Stimulated activated CD8-positive, alpha-beta memory T cell treated with anti-CD3 and anti-CD28 coated beads, Interleukin-7, amount 100 ng/mL, for 1 hour (primary cell): ENCODE results near the gene COQ8A.
"Not testable (repeated sequence)": the region's sequence is repeated elsewhere in the genome, so short reads cannot be mapped to it uniquely, and the experiment has no call there.

Source experiments
- DNase-seq, 2 donors: peaks; one replicate each; pipeline ENCODE4 v3.0.0-alpha.2; 2020; ENCODE audit warnings: low read depth in 2 of 2

The COQ8A gene

DNA sequence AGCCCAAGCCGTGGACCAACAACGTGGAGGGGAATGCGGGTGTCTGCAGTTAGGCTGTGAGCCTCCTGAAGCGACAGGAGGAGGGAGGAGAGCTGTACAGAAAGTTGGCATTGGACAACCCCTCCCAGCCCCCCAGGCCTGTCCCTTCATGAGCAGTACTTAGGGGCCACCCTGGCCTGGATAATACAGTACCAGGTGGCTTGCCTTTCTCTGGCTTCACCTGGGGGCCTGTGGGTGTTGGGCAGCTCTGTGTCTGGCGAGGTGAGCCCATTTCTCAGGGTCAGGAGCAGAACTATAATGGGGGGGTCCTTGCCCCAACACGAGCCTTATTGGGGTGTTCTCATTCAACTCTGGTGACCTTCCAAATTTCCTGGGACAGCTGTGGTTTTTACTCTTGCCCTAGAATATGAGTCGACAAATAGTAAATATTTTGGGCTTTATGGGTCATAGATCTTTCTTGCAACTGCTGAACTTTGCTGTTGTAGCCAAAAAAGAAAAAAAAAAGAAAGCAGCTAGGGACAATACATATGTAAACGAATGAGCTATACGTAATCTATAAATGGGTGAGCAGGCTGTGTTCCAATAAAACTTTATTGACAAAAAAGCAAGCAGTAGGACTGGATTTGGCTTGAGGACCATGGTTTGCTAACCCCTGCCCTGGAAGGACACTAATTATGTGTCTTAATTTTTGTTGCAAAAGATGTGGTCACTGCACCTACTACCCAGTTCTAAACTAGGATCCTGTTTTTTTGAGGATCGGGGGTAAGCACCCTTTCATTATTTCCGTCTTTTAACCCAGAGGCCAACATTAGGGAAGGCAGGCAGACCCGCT, 11.4 kb downstream of the COQ8A start:
- DNase-seq = no peak

DNA sequence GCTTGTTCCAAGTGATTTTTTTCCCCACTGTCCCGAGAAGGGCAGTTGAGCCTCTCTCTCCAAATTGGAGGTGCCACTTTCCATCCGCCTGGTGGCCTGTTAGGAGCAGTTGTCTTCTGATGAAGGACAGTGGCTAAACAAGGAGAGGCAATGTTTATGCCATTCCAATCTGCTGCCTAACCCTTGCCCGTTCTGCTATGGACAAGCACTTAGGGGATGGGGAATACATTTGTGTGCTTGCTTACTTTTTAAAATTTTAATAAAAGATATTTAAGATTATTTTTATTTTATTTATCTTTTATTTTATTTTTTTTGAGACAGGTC, 12.0 kb downstream of the COQ8A start:
- no peak for DNase-seq

DNA sequence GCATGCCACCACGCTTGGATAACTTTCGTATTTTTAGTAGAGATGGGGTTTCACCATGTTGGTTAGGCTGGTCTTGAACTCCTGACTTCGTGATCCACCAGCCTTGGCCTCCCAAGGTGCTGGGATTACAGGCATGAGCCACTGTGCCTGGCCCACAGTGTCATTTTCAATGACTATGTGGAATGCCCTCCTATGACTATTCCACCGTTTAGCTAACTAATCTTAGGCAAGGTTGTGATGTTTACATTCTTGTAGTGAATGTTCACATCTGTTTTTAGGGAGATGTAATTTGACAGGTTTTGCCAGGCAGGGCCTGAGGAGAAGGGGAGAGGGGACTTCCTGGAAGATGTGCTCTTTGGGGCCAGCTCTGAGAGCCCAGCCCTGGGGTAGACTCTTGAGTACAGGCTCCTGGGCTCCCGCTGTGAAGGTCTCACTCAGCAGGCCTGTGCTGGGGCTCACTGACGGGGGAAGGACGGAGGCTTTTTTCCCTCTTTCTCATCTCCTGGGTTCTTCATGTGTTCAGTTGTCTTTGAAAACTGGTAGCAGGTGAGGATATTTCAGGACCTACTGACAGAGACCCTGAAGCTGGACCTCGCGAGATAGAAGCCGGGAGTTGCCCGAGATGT, 13.2 kb downstream of the COQ8A start:
- no peak for DNase-seq

DNA sequence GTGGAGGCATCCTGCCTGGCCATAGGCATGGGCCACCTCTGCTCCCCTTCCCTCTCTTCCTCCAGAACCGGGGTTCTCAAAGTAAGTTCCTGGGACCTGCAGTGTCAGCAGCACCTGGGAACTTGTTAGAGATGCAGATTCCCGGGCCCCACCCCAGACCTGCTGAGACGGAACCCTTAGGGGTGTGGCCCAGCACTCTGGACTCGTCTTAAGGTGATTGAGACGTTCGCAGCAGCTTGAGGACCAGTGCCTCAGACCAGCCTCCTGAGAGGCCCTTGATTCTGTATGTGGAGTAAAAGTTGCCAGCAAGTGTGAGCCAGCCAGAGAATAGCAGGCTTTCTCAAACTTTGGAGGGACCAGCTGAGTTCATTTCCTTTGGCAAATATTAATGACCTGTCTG, 14.2 kb downstream of the COQ8A start:
- DNase-seq = no peak

DNA sequence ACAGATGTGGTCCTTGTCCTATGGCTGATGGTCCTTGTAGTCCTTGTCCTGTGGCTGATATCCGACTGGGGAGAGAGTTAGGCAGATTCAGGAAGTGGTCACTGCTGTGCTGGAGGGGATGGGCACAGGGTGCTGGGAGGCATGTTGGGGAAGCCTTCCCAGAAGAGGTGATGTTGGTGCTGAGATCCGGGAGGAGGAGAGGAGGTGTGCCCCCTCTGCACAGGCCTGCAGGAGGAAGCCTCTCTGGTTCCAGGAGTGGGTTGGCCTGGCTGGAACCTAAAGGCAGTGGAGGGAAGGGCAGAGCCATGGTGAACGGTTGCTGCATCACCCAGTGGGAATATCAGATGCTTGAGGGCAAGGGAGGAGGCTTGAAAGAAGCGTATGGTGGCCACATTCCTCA, 14.7 kb downstream of the COQ8A start:
- DNase-seq = no peak

DNA sequence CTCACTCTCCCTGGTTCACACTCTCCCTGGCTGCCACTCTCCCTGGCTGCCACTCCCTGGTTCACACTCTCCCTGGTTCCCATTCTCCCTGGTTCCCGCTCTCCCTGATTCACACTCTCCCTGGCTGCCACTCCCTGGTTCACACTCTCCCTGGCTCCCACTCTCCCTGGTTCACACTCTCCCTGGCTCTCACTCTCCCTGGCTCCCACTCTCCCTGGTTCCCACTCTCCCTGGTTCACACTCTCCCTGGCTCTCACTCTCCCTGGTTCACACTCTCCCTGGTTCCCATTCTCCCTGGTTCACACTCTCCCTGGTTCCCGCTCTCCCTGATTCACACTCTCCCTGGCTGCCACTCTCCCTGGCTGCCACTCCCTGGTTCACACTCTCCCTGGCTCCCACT, 15.8 kb downstream of the COQ8A start:
- DNase-seq = not testable (repeated sequence)

DNA sequence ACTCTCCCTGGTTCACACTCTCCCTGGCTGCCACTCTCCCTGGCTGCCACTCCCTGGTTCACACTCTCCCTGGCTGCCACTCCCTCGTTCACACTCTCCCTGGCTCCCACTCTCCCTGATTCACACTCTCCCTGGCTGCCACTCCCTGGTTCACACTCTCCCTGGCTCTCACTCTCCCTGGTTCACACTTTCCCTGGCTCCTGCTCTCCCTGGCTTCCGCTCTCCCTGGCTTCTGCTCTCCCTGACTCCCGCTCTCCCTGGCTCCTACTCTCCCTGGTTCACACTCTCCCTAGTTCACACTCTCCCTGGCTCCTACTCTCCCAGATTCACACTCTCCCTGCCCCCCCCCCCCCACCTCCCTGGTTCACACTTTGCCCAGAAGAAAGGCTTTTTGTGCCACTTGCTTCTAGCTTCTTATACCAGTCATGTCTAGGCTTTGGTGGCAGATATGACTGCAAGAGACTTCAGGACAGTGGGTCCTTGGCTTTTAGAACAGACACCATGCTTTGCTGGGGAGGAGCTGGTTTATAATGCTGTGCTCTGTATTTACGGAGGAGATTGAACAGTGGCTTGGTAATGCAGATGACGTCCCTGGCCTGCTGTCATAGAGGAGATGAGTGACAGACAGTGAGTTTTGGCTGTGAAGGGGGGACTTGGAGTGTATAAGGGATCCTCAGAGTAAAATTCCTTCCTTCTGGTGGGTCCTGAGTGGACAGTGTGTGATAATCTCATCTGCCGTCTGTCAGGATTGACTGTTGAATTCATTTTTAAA, 17.0 kb downstream of the COQ8A start:
- DNase-seq = no peak

DNA sequence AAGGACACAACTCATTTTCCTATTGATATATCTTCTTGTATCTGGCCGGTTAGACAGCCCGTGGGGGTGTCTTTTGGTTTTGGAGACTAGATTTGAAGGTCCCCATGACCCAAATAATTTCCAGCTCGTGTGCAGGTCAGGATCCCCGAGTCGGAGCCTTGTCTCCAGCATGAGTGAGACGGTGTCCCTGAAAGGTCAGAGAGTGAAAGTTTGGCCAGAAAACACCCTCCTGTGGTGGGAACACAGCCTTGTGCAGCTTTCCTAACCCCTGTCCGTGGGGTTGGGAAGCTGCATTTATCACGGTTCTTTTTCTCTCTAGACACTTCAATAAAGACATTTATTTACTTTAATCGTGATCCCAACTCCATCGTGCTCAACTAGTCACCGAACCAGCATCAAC, 17.6 kb downstream of the COQ8A start:
- DNase-seq = no peak

DNA sequence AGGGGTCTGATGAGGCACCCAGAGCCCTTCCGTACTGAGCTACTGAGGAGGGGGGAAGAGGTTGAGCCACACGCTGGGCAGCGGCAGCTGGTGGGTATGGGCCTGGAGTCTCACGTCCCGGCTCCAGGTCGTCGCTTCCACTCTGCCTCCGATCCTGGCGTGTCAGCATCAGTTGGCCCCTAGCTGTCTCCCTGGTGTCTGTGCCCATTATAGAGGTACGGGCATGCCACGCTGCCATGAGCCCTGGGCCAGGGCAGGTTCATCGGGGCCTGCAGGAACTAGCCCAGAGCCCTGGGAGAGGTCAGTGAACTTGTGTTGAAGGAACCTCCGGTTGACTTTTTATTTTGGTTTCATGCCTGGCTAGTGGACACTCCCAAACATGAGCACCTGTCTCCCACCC, 18.2 kb downstream of the COQ8A start:
- DNase-seq = no peak

DNA sequence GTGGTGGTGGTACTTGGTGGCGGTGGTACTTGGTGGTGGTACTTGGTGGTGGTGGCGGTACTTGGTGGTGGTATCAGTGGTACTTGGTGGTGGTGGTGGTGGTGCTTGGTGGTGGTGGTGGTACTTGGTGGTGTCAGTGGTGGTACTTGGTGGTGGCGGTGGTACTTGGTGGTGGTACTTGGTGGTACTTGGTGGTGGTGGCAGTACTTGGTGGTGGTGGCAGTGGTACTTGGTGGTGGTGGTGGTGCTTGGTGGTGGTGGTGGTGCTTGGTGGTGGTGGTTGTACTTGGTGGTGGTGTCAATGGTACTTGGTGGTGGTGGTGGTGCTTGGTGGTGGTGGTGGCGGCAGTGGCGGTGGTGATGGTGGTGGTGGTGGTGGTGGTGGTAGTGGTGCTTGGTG, 20.2 kb downstream of the COQ8A start:
- DNase-seq = no peak

DNA sequence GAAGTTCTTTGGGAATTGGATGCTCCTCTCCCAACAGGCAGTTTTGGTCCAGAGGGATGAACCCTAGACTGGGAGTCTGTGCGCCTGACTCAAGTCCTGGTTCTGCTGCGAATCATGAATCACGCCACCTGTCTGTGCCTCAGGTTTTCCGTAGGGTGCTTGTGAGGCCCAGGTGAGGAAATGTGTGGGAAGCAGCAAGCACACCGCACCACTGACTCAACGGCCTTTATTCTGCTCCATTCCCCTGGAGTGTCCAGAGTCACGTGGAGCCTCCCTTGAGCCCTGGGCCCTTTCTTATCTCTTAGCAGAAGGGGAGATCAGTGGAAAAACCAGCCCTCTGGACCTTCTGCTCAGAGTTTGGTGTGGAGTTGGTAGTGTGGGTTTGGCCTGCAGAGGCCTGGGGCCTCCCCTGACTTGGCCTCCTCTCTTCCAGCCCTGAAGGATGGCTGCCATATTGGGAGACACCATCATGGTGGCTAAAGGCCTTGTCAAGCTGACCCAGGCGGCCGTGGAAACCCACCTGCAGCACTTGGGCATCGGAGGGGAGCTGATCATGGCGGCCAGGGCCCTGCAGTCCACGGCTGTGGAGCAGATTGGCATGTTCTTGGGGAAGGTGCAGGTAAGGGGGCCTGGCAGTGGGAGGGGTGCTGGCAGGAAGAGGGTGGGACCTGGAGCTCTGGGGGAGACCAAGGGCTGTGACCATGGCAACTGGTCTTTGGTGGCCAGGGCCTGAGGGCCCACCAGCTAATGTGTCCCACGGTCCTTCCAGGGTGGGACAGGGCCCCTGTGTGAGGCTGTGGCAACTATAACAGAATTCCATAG, 21.1 kb downstream of the COQ8A start:
- no peak for DNase-seq

DNA sequence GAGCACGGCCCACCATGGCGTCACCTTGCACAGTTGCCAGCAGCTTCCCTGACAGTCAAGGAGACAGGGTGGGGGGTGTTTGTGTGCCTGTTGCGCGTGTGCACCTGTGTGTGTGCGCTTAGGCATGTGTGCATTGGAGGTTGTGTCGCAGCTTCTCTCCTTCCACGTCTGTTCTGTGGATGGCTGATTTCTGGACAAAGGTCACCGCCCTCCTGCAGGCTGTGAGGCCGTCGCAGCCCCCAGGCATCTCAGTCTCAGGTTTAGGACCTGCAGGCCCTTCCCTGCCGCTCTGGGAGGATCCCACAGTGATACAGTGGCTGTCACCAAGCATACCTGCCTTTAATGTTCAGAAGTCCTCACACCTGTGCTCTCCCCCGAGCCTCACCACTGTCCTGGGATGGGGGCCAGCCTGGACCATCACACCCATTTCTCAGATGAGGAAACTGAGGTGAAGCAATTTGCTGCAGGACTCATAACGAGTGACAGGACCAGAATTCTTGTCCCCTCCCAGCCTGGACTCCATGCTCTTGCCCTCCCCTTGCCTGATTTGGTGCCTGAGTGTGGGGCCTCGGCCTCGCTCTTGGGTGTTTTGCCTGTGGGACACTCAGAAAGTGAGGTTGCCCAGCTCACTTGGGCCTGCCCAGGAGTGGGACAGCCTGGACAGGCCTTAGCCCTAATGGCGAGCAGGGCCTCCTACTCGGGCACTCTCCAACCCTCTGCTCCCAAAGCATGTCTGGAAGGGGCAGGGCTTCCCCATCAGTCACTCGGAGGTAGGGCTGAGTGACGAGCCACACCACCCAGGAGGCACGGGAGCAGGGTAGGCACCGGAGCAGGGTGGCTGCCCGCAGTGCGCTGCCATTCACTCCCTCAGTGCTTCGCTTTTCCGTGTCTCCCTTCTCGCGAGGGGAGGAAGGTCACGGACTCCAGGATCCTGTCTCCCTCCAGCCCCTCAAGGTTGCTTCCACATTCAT, 22.6 kb downstream of the COQ8A start:
- no peak for DNase-seq

DNA sequence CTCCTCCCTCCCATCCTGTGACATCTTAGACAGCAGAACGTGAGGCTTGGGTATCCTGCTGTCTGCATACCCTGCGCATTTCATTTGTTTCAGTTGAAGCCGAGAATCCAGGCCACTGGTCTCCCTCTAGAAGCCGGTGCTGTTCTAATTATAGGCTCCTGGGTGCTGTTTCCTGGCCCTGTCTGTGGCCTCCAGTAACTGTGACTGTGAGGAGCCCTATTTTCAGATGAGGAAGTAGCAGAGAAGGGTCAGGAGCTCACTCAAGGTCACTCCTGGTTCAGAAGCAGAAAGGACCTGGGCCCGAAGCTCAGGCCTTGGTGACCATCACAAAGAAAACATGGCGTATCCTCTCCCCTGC, 24.0 kb downstream of the COQ8A start:
- no peak for DNase-seq

DNA sequence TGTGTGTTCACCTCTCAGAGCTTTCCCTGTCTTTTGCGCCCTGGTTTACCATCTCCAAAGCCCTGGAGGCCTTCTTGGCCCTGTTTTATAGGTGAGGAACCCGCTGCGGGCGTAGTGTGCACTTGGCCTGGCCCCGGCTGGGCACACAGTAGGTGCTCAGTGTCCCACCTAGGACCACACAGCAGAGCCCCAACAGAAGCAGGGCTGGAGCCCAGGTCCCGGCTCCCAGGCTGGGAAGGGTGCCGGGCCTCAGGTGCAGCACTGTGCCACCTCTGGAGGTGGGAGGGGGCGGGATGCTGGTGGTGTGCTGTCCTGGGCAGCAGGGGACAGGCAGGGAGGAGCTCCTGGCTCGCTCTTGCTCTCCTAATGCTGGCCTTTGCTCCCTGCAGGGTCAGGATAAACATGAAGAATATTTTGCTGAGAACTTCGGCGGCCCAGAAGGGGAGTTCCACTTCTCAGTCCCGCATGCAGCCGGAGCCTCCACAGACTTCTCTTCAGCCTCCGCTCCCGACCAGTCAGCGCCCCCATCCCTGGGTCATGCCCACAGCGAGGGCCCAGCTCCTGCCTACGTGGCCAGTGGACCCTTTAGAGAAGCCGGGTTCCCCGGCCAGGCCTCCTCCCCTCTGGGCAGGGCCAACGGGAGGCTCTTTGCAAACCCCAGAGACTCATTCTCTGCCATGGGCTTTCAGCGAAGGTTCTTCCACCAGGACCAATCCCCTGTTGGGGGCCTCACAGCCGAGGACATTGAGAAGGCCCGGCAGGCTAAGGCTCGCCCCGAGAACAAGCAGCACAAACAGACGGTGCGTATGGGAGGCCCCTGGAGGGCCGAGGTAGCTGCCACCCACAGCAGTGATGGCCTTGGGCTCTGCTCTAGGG, 24.8 kb downstream of the COQ8A start:
- DNase-seq = no peak

DNA sequence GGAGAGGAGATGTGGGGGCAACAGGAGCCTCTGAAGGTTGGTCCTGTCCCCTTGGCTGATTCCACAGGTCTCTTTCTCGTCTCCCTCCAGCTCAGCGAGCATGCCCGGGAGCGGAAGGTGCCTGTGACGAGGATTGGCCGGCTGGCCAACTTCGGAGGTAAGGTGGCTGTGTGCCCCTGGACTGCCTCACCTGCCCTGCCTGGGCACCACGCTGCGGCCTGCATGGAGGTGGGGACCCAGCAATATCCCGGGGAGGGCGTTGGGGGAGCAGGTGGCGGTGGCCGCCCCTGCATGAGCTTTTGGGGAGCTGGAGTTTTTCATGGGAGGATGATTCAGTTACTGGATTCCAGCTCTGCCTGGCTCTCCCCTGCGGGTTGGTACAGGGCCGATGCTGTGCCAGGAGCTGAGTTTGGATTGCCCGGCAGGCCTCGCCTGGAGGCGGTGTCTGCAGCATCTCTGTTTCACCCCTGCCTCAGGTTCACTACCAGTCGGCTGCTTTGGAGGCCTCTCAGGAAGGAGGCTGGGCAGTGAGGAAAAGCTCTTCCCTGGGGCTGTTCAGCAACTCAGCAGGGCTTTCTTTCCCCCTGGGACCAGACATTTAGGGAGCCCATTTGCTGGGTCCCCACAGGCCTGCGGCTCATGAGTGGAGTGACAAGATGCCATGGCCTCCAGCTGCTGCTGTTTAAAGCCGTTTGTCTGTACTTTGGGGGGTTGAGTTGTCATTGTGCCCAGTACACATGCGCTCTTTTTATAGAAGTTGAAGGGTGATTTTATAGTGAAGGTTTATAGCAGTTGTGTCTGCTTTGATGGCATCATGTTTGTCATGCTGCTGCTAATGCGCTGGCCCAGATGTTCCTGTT, 25.7 kb downstream of the COQ8A start:
- no peak for DNase-seq

DNA sequence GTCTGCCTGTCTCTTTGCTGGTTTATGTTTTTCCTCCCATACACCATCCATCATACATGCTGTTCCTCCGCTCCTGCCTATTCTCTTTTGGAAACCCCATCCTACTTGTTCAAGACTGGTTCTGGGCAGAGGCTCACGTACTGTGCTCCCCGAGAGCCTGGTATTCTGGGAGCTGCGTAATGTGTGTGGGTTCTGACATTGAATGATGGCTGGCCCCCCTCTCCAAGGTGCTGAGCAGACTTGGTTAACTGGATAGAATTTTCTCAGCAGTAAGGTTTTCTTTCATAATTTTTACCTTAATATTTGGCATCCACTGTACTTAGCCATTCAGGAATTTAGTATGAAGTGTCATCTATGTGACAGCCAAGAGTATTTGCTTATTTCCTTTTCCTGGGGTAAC, 26.6 kb downstream of the COQ8A start:
- no peak for DNase-seq

DNA sequence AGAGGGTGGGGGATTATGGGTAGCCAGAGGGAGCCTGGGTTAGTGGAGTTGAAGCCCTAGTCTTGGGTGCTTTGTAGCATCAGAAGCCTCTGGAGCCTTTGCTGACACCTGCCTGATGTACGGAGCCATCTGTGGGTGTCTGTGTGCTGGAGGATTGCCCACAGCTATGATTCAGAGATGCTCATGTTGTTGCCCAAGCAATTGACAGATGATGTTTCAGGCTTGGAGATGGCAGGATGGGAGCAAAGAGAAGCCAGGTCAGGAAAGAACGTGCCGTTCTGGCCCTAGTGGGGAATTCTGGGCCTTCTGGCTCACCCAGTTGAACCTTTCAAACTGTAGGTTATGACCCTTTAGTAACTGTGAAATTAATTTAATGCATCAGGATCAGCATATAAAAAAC, 27.6 kb downstream of the COQ8A start:
- no peak for DNase-seq

DNA sequence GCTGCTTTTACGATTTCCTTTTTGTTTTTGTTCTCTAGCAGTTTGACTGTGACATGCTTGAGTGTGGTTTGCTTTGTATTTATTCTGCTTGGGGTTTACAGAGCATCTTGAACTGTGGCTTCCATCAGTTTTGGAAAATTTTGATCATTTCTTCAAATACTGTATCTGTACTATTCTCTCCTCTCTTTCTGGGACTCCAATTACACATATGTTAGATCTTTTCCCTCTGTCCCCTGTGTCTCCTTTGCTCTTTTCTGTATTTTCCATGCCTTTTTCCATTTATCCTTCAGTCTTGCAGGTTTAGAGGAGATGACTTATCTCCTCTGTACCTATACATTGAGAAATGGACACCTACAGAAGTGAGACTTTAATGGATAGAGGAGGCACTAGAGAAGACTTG, 31.7 kb downstream of the COQ8A start:
- no peak for DNase-seq

DNA sequence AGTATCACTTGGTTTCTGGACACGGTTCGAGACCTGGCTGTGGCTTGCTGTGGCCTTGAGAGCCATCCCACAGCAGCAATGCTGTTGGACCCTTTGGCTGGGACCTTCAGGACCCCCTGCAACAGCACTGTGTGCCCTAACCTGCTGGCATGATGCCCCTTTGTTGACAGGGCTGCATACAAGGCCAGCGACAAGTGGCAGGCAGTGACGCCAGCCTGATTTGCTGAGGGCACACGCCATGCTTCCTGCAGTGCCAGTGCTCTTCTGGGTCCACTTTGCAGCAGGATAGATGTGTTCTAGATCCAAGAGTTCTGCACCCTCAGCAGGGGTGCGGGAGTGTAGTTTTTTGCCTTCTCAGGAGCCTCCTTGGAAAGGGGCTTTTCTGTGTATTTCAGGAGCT, 32.8 kb downstream of the COQ8A start:
- no peak for DNase-seq
